Measurements from ENCODE around the gene PPIP5K1. TPM values are rescaled to one million over a fixed set of nuclear protein-coding genes. Genes with fewer than 3 reads are reported as not detected.

PPIP5K1 gene
- total RNA-seq, 2 experiments from 2014 or later, result 48.5 to 55.9 TPM

DNA sequence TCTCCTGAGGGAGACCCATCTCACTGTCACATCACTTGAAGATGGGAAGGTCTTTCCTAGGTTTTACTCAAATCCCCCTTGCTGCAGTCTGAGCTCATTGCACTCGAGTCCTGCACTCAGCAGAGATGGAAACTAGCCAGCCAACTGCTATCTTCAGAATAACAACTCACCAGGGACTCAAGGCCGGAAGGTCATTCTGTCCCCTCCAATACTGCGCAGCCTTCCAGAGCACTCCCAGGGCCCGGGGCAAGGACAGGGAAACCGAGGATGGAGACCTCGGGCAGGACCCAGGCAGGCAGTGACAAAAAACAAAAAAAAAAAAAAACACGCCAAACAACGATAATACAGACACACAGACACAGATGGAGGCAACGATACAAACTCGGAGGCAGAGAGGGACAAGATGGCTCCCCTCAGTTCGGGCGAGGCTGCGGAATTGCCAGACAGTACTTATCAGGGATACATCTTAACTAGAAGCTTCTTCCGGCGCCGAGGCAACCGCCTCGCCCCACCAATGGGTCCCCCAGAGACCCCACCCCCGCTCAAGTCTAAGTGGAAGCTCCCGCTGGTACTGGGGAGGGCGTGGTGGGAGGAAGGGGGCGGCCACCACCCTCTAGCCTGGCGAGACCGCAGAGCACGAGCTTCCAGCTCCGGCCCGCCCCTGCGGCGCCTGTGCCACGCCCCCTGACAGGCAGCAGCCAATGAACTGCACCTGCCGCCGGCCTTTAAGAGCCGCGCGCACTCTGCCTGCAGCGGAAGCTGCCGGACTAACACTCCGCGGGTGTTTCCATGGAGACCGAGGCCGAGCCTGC, 79.6 kb downstream of the PPIP5K1 start:
- ChIA-PET CTCF (interaction anchor here (1.1 to 6.5 kb wide), 9 partner anchors 9 to 134 kb away, joined by 3 to 66 read pairs (median 5); partner anchors contain the start of gene TP53BP1), POLR2A (interaction anchor here (0.7 to 2.2 kb wide), 6 partner anchors 9 to 1016 kb away, joined by 3 to 15 read pairs (median 4); partner anchors contain the start of genes TP53BP1, TUBGCP4 and ZSCAN29)
- Mint-ChIP-seq H3K4me1 (ENCODE audit: low read depth) (peaks cover 27% of the 10 kb centered on the region), H3K36me3 (ENCODE audit: low read depth) (no peaks in the 10 kb centered on the region), H3K4me3 (peak overlapping the region; percentile 90), H3K27me3 (peaks cover 4% of the 10 kb centered on the region), H3K27ac (peak overlapping the region; percentile 89), H3K9me3 (no peaks in the 10 kb centered on the region)
- peak; percentile 94 for ATAC-seq
- TF ChIP-seq, protein P1, sequence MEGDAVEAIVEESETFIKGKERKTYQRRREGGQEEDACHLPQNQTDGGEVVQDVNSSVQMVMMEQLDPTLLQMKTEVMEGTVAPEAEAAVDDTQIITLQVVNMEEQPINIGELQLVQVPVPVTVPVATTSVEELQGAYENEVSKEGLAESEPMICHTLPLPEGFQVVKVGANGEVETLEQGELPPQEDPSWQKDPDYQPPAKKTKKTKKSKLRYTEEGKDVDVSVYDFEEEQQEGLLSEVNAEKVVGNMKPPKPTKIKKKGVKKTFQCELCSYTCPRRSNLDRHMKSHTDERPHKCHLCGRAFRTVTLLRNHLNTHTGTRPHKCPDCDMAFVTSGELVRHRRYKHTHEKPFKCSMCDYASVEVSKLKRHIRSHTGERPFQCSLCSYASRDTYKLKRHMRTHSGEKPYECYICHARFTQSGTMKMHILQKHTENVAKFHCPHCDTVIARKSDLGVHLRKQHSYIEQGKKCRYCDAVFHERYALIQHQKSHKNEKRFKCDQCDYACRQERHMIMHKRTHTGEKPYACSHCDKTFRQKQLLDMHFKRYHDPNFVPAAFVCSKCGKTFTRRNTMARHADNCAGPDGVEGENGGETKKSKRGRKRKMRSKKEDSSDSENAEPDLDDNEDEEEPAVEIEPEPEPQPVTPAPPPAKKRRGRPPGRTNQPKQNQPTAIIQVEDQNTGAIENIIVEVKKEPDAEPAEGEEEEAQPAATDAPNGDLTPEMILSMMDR (IDR thresholded peaks at IDR 0.05), result peak; percentile 34
- peak; percentile 97 for DNase-seq
- intact Hi-C loops (cut with micrococcal nuclease), result no loop called here

DNA sequence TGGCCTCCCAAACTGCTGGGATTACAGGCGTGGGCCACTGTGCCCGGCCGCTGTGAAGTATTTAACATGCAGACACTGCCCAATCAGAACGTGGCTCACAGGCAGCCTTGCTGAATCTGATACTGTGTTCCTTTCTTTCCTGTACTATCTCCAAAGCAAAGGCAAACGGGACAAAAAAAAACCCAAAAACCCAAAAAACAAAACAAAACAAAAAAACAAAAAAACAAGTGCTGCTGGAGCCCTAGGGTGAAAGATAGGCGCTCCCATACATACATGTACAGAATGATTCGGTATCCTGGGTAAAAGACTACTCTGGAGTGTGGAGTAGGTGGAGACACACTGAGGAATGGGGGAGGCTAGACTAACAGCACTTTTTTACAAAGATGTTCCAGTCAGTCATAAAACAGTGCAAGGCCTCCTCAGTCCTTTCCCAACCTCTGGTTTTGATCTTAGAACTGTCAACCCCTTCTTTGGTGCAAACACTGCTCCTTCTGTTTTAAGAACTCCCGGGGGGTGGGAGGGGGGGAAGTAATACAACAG, 80.3 kb downstream of the PPIP5K1 start:
- H3K27me3 Mint-ChIP-seq, result peaks cover 4% of the 10 kb centered on the region
- DNase-seq (no peak), ATAC-seq (no peak)
- peak overlapping the region; percentile 90 for H3K4me3 Mint-ChIP-seq
- TF ChIP-seq, protein P1 (IDR thresholded peaks at IDR 0.05), result no peak
- ChIA-PET POLR2A (interaction anchor here (1.0 to 2.2 kb wide), 5 partner anchors 8 to 1015 kb away, joined by 3 to 15 read pairs (median 4); partner anchors contain the start of gene TP53BP1), CTCF (interaction anchor here (1.3 to 6.5 kb wide), 6 partner anchors 8 to 134 kb away, joined by 4 to 66 read pairs (median 5); no protein-coding TSS in a partner anchor)
- peaks cover 27% of the 10 kb centered on the region for H3K4me1 Mint-ChIP-seq (ENCODE audit: low read depth)
- intact Hi-C loops (cut with micrococcal nuclease), result no loop called here
- peak overlapping the region; percentile 89 for H3K27ac Mint-ChIP-seq
- no peaks in the 10 kb centered on the region for H3K9me3 Mint-ChIP-seq
- H3K36me3 Mint-ChIP-seq (ENCODE audit: low read depth), result no peaks in the 10 kb centered on the region

GRCh38 chr15:43508991-43509659, 80.9 kb downstream of the PPIP5K1 start:
- ChIA-PET POLR2A (interaction anchor here (1.4 kb wide), 1 partner anchor 15 kb away, joined by 4 read pairs; no protein-coding TSS in a partner anchor), CTCF (no interaction called here)
- no peak for ATAC-seq
- H3K36me3 Mint-ChIP-seq (ENCODE audit: low read depth), result no peaks in the 10 kb centered on the region
- intact Hi-C loops (cut with micrococcal nuclease), result no loop called here
- no peak overlapping the region for H3K27ac Mint-ChIP-seq
- peaks cover 4% of the 10 kb centered on the region for H3K27me3 Mint-ChIP-seq
- TF ChIP-seq, protein P1 (IDR thresholded peaks at IDR 0.05), result no peak
- H3K4me3 Mint-ChIP-seq, result peak overlapping the region; percentile 90
- DNase-seq, result no peak
- peaks cover 22% of the 10 kb centered on the region for H3K4me1 Mint-ChIP-seq (ENCODE audit: low read depth)
- no peaks in the 10 kb centered on the region for H3K9me3 Mint-ChIP-seq

GRCh38 chr15:43508421-43508820, 81.6 kb downstream of the PPIP5K1 start:
- Mint-ChIP-seq H3K9me3 (no peaks in the 10 kb centered on the region), H3K27ac (no peak overlapping the region), H3K36me3 (ENCODE audit: low read depth) (no peaks in the 10 kb centered on the region), H3K4me3 (no peak overlapping the region), H3K27me3 (peaks cover 4% of the 10 kb centered on the region), H3K4me1 (ENCODE audit: low read depth) (peaks cover 16% of the 10 kb centered on the region)
- ChIA-PET POLR2A (interaction anchor here (1.4 kb wide), 1 partner anchor 14 kb away, joined by 4 read pairs; no protein-coding TSS in a partner anchor), CTCF (no interaction called here)
- TF ChIP-seq, protein P1 (IDR thresholded peaks at IDR 0.05), result no peak
- DNase-seq, result no peak
- intact Hi-C loops (cut with micrococcal nuclease), result no loop called here
- no peak for ATAC-seq
